ENCODE measurements around the gene DFFB. TPM values are rescaled to one million over a fixed set of nuclear protein-coding genes. Genes with fewer than 3 reads are reported as not detected.

The DFFB gene
- total RNA-seq, 2 donors from 2014 or later: 4.5 to 10.7 TPM

GRCh38 chr1:3922851-3923250, 65.6 kb downstream of the DFFB start:
- Histone ChIP-seq H3K36me3 (no peaks in the 10 kb centered on the region), H3K4me1 (no peaks in the 10 kb centered on the region), H3K9me3 (no peaks in the 10 kb centered on the region), H3K9ac (ENCODE audit: low read depth in 2 of 2, low read length in 2 of 2) (no peak overlapping the region), H3K4me3 (no peak overlapping the region), H3K27ac (no peak overlapping the region), H3K27me3 (no peaks in the 10 kb centered on the region)
- TF ChIP-seq CTCF (IDR thresholded peaks at IDR 0.05): no peak
- intact Hi-C loops (cut with DNase I): no loop called here
- DNase-seq: no peak

GRCh38 chr1:3923378-3924185, 66.3 kb downstream of the DFFB start:
- TF ChIP-seq CTCF (IDR thresholded peaks at IDR 0.05): no peak

GRCh38 chr1:3924186-3924824, 67.0 kb downstream of the DFFB start:
- no peak overlapping the region for H3K27ac ChIP-seq
- no peak overlapping the region for H3K9ac ChIP-seq (ENCODE audit: low read depth in 2 of 2, low read length in 2 of 2)
- H3K4me3 ChIP-seq: no peak overlapping the region
- no peaks in the 10 kb centered on the region for H3K27me3 ChIP-seq
- no peak for TF ChIP-seq CTCF (IDR thresholded peaks at IDR 0.05)
- no peaks in the 10 kb centered on the region for H3K9me3 ChIP-seq
- intact Hi-C loops (cut with DNase I): no loop called here
- H3K36me3 ChIP-seq: no peaks in the 10 kb centered on the region
- DNase-seq: no peak
- H3K4me1 ChIP-seq: no peaks in the 10 kb centered on the region

More at GRCh38 chr1:3923378-3924185, 66.3 kb downstream of the DFFB start:
- H3K36me3 ChIP-seq: no peaks in the 10 kb centered on the region
- H3K4me3 ChIP-seq: no peak overlapping the region
- no peaks in the 10 kb centered on the region for H3K4me1 ChIP-seq
- no peaks in the 10 kb centered on the region for H3K9me3 ChIP-seq
- H3K27me3 ChIP-seq: no peaks in the 10 kb centered on the region
- no peak overlapping the region for H3K9ac ChIP-seq (ENCODE audit: low read depth in 2 of 2, low read length in 2 of 2)
- intact Hi-C loops (cut with DNase I): no loop called here
- no peak for DNase-seq
- H3K27ac ChIP-seq: no peak overlapping the region

- H3K4me3 ChIP-seq: no peak overlapping the region
- no peak for DNase-seq
- H3K9me3 ChIP-seq: no peaks in the 10 kb centered on the region
- H3K4me1 ChIP-seq: no peaks in the 10 kb centered on the region
- intact Hi-C loops (cut with DNase I): no loop called here
- no peak overlapping the region for H3K9ac ChIP-seq (ENCODE audit: low read depth in 2 of 2, low read length in 2 of 2)
- no peaks in the 10 kb centered on the region for H3K27me3 ChIP-seq
- no peaks in the 10 kb centered on the region for H3K36me3 ChIP-seq
- H3K27ac ChIP-seq: no peak overlapping the region
- no peak for TF ChIP-seq CTCF (IDR thresholded peaks at IDR 0.05)
Observed at GRCh38 chr1:3924825-3925220, 67.5 kb downstream of the DFFB start.

GRCh38 chr1:3925256-3925655, 68.0 kb downstream of the DFFB start:
- no peak overlapping the region for H3K4me3 ChIP-seq
- no peak overlapping the region for H3K9ac ChIP-seq (ENCODE audit: low read depth in 2 of 2, low read length in 2 of 2)
- H3K27ac ChIP-seq: no peak overlapping the region
- DNase-seq: no peak
- H3K27me3 ChIP-seq: no peaks in the 10 kb centered on the region
- intact Hi-C loops (cut with DNase I): no loop called here
- no peaks in the 10 kb centered on the region for H3K4me1 ChIP-seq
- no peaks in the 10 kb centered on the region for H3K36me3 ChIP-seq
- H3K9me3 ChIP-seq: no peaks in the 10 kb centered on the region
- TF ChIP-seq CTCF (IDR thresholded peaks at IDR 0.05): no peak
